Ishikawa (cell line): ENCODE measurements around the gene MT1M.

Experiments
- FOXM1 ChIP-seq: IDR thresholded peaks from 2 replicates; pipeline ENCODE4 v1.6.1; 2012; ENCODE audit warnings: low read depth, borderline replicate concordance
- NFIC ChIP-seq: IDR thresholded peaks from 2 replicates; pipeline ENCODE4 v1.6.1; 2012

- peak; percentile 47; the same call in 1 of the 2 replicates for TF ChIP-seq FOXM1
- TF ChIP-seq NFIC = peak; percentile 58
Measured at GRCh38 chr16:56610017-56610608, 22.3 kb upstream of the MT1M start.
